Neural crest cell (in vitro differentiated cells): ENCODE measurements around the gene RAP1B. TPM values are rescaled to one million over a fixed set of nuclear protein-coding genes. Genes with fewer than 3 reads are reported as not detected.

Source experiments
- DNase-seq: peaks from one replicate; pipeline ENCODE4 v3.0.0; 2021; ENCODE audit warnings: low read depth, mixed read lengths, low spot score
- H3K27ac Mint-ChIP-seq: one replicate; pipeline ENCODE4 v1.8.0; 2021; ENCODE audit warnings: mild to moderate bottlenecking, mixed read lengths; ENCODE audit not compliant: unreplicated experiment
- H3K27me3 Mint-ChIP-seq: 2 replicates; pipeline ENCODE4 v1.8.0; 2021; ENCODE audit warnings: low read depth, mild to moderate bottlenecking, mixed read lengths
- H3K36me3 Mint-ChIP-seq: 2 replicates; pipeline ENCODE4 v1.8.0; 2021; ENCODE audit warnings: low read depth, mild to moderate bottlenecking, mixed read lengths
- H3K4me1 Mint-ChIP-seq: 2 replicates; pipeline ENCODE4 v1.8.0; 2021; ENCODE audit warnings: mixed read lengths
- H3K4me3 Mint-ChIP-seq: one replicate; pipeline ENCODE4 v1.8.0; 2021; ENCODE audit warnings: mild to moderate bottlenecking, mixed read lengths
- H3K9me3 Mint-ChIP-seq: 2 replicates; pipeline ENCODE4 v1.8.0; 2021; ENCODE audit warnings: mixed read lengths
- CTCF ChIP-seq: fragments of 200-600 bp; sonication (generic); conservative IDR thresholded peaks from 2 replicates; pipeline ENCODE4 v1.5.0; 2021; ENCODE audit warnings: antibody characterized with exemption, mild to moderate bottlenecking
- total RNA-seq: library from RNA; stranded (reverse); gene quantifications from 2 replicates; pipeline ENCODE4 v1.2.1, GENCODE V29; 2021

The RAP1B gene
- total RNA-seq, 1 donor from 2014 or later, result 83.6 TPM

GRCh38 chr12:68621472-68622081 is 10.9 kb downstream of the RAP1B start:
- Mint-ChIP-seq H3K27me3 (no peaks in the 10 kb centered on the region), H3K4me3 (no peak overlapping the region), H3K36me3 (peaks cover 11% of the 10 kb centered on the region), H3K27ac (no peak overlapping the region), H3K4me1 (peaks cover 15% of the 10 kb centered on the region), H3K9me3 (no peaks in the 10 kb centered on the region)
- TF ChIP-seq CTCF, result no peak
- DNase-seq, result no peak

- peaks cover 15% of the 10 kb centered on the region for H3K4me1 Mint-ChIP-seq
- DNase-seq, result no peak
- no peak for TF ChIP-seq CTCF
- H3K9me3 Mint-ChIP-seq, result no peaks in the 10 kb centered on the region
- no peaks in the 10 kb centered on the region for H3K27me3 Mint-ChIP-seq
- H3K36me3 Mint-ChIP-seq, result peaks cover 18% of the 10 kb centered on the region
- H3K4me3 Mint-ChIP-seq, result no peak overlapping the region
- no peak overlapping the region for H3K27ac Mint-ChIP-seq
Observed at GRCh38 chr12:68622250-68622649, 11.6 kb downstream of the RAP1B start.

GRCh38 chr12:68623059-68623458 is 12.4 kb downstream of the RAP1B start:
- no peak for DNase-seq
- Mint-ChIP-seq H3K4me1 (peaks cover 15% of the 10 kb centered on the region), H3K27me3 (no peaks in the 10 kb centered on the region), H3K4me3 (no peak overlapping the region), H3K27ac (no peak overlapping the region), H3K9me3 (peaks cover 5% of the 10 kb centered on the region), H3K36me3 (peaks cover 24% of the 10 kb centered on the region)
- no peak for TF ChIP-seq CTCF

GRCh38 chr12:68623984-68624383 is 13.3 kb downstream of the RAP1B start:
- DNase-seq, result no peak
- Mint-ChIP-seq H3K4me3 (no peak overlapping the region), H3K27ac (no peak overlapping the region), H3K4me1 (peaks cover 15% of the 10 kb centered on the region), H3K27me3 (no peaks in the 10 kb centered on the region), H3K9me3 (peaks cover 5% of the 10 kb centered on the region), H3K36me3 (peaks cover 29% of the 10 kb centered on the region)
- TF ChIP-seq CTCF, result no peak

GRCh38 chr12:68624933-68625332 is 14.2 kb downstream of the RAP1B start:
- Mint-ChIP-seq H3K36me3 (peaks cover 30% of the 10 kb centered on the region), H3K27ac (no peak overlapping the region), H3K27me3 (no peaks in the 10 kb centered on the region), H3K4me3 (no peak overlapping the region), H3K4me1 (peaks cover 15% of the 10 kb centered on the region), H3K9me3 (peaks cover 5% of the 10 kb centered on the region)
- TF ChIP-seq CTCF, result no peak
- no peak for DNase-seq
